GM19467 (cell line): ENCODE results near the gene CEP350.
"Not testable (repeated sequence)": the region's sequence is repeated elsewhere in the genome, so short reads cannot be mapped to it uniquely, and the experiment has no call there.

ENCODE experiments used
- ATAC-seq: cut with Tn5 transposase; IDR thresholded peaks from one replicate; pipeline ENCODE4 v1.9.1; 2021; ENCODE audit warnings: mild to moderate bottlenecking, moderate library complexity; ENCODE audit not compliant: unreplicated experiment

Gene CEP350

DNA sequence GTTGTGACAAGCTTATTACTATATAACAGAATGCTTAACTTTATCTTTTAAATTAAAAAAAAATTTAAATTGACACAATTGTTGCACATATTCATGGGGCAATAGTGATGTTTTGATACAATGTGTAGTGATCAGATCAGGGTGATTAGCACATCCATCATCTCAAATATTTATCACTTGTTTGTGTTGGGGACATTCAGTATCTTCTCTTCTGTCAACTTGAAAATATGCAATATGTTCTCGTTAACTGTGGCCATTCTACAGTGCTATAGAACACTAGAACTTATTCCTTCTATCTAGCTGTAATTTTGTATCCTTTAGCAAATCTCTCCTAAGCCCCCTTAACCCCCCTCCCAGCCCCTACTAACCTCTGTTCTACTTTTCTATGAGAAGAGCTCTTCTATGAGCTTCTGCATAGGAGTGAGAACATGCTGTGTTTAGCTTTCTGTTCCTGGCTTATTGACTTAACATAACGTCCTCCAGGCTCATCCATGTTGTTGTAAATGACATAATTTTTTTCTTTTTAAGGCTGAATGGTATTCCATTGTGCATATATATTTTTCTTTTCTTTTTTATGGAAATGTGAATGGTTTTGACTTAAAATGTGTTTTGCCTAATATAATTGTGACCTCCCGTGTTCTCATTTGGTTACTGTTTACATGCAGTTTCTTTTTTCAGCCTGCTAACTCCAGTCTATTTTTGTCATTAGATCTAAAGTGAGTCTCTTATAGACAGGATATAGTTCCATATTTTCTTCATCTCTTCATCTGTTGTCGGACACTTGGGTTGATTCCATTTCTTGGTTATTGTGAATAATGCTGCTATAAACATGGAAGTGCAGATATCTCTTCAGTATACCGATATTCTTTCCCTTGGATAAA, 23.8 kb downstream of the CEP350 start:
- ATAC-seq = no peak

DNA sequence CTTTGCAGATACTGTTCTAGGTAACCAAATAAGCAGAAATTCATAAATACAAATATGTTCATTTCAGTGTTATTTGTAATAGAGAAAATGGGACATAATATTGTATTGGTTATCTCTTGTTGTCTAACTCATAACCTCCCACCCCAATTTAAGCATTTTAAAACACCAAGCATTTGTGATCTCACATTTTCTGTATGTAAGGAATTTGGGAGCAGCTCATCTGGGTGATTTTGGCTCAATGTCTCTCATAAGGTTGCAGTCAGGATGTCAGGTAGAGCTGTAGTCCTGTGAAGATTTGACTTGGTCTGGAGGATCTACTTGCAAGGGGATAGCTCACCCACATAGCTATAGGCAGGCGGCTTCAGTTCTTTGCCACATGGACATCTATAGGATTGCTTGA, 29.5 kb downstream of the CEP350 start:
- ATAC-seq = no peak

DNA sequence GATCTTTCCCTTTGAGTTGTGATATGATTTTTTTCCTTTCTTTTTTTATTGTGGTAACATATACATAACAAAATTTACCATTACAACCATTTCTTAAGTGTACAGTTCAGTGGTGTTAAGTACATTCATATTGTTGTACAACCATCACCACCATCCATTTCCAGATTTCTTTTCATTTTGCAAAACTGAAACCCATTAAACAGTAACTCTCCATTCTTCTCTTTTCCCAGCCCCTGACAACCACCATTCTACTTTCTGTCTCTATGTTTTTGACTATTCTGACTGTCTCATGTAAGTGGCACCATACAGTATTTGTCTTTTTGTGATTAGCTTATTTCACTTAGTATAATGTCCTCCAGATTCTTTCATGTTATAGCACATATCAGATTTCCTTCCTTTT, 30.3 kb downstream of the CEP350 start:
- ATAC-seq = no peak

DNA sequence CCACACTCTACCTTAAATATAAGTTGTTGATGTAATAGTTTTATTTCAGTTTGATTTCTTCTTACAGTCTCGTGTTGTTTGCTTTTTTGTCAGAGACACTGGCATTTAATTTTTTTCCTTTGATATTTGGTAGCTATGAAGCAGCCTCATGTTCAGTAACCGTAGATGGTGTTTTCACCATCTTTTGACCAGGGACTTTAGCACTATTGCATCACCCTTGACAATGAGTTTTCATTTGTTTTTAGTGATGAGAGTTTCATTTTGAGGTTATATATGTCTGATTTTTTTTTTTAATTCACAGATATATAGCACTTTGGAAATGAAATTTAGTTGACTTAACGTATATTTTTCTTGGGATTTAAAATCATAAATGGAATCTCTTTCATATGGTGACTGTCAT, 36.2 kb downstream of the CEP350 start:
- ATAC-seq = no peak

DNA sequence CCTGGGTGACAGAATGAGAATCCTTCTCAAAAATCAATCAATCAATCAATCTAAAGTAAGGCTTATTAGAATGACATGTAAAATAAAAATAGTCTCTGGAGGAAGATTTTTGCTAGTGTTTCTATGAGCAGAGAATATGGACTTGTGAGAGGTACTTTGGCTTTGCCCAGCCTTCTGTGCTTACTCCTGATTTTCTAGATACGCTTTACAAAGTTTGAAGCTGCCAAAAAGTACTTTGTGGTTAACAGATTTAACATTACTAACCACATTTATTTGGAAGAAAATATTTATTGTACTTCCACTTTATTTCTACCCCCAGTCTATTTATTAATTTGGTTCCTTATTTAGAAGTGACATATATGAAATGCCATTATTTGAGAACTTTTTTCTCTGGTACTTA, 41.0 kb downstream of the CEP350 start:
- ATAC-seq = no peak

DNA sequence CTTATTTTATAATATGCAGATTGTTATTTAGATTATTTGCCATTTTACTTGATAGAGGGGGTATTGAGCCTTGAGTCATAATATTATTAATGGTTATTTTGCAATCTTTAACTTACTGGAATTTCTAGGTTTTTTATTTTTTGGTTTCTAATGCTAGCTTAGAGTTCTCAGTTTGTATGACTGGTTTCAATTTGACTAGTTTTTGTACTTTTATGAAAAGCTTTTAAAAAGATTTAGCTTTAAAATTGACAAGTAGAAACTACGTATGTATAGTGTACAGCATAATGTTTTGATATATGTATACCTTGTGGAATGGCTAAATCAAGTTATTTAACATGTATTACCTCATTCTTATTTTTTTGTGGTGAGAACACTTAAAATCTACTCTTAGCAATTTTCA, 41.5 kb downstream of the CEP350 start:
- ATAC-seq = peak; percentile 34

DNA sequence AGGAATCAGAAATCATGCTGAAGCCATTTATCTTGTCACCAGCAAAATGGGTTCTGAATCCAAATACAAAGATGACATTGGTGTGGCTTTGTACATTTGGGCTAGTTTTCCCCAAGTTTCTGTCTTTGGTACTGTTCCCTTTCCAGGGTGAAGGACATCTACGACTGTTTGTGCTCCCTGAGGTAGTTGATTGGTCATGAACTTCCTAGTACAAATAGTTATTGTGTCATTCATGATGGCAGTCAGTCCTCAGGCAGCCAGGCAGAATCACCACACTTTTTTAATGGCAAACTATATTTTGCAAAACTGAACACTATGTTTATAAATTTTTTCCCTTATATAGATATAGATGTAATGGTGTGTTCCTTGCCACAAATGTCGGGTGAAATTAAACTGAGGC, 46.0 kb downstream of the CEP350 start:
- ATAC-seq = no peak

DNA sequence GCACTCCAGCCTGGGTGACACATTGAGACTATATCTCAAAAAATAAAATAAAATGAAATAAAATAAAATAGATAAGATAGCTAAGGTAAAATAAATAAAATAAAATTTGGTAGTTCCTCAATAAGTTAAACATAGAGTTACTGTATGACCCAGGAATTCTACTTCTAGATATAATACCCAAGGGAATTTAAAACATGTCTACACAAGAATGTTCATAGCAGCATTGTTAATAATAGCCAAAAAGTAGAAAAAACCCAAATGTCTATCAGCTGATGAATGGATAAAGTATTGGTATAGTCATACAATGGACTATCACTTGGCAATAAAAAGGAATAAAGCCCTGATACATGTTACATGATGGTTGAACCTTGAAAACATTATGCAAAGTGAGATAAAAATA, 47.8 kb downstream of the CEP350 start:
- ATAC-seq = no peak

DNA sequence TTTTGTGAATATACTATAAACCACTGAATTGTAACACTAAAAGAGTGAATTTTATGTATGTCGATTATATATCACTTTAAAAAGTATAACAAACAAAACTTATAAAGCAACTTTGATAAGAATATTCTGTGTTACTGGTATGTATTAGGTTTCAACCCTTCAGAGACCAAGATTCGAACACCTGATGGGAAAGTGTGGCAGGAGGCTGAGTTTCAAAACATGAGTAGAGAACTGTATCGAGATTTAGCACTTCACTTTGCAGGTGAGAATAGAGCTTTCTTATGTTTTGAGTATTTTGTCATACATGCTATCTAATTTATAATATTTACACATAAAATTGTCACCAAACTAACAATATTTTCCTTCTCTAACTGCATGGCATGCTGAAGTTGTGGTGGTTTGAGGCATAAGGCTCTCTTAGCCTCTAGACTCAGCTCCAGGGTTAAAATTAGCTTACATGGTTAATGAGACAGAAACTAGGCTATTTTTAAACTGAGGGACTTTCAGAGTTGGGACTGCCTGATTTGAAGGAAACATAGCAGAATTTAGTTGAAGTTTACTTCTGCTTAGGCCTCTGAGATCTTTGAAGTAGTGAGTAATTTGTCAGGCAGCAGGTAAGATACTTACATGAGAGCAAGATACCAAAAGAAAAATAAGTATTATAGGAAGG, 48.6 kb downstream of the CEP350 start:
- peak; percentile 69 for ATAC-seq

DNA sequence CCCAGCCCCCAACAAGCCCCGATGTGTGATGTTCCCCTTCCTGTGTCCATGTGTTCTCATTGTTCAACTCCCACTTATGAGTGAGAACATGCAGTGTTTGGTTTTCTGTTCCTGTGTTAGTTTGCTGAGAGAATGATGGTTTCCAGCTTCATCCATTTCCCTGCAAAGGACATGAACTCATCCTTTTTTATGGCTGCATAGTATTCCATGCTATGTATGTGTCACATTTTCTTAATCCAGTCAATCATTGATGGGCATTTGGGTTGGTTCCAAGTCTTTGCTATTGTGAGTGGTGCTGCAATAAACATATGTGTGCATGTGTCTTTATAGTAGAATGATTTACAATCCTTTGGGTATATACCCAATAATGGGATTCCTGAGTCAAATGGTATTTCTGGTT, 52.2 kb downstream of the CEP350 start:
- ATAC-seq = not testable (repeated sequence)

DNA sequence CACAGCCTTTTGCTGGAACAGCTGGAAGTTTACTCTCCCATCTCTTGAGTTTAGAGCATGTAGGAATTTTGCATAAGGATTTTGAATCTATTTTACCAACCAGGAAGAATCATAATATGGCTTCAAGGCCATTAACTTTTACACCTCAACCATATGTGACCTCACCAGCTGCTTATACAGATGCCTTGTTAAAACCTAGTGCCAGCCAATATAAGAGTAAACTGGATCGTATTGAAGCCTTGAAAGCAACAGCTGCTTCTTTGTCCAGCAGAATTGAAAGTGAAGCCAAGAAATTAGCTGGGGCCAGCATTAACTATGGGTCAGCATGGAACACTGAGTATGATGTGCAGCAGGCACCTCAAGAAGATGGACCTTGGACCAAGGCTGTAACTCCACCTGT, 65.4 kb downstream of the CEP350 start:
- ATAC-seq = no peak

DNA sequence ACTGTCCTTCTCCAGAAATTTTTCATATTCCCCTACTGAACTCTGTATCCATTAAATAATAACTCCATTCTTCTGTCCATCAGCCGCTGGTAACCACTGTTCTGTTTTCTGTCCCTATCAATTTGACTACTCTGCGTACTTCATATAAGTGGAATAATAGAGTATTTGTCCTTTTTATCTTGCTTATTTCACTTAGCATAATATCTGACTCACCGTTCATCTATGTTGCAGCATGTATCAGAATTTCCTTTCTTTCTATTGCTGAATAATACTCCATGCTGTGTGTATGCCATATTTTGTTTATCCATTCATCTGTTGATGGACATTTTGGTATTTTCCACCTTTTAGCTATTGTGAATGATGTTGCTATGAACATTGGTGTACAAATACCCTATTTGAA, 71.9 kb downstream of the CEP350 start:
- ATAC-seq = no peak

DNA sequence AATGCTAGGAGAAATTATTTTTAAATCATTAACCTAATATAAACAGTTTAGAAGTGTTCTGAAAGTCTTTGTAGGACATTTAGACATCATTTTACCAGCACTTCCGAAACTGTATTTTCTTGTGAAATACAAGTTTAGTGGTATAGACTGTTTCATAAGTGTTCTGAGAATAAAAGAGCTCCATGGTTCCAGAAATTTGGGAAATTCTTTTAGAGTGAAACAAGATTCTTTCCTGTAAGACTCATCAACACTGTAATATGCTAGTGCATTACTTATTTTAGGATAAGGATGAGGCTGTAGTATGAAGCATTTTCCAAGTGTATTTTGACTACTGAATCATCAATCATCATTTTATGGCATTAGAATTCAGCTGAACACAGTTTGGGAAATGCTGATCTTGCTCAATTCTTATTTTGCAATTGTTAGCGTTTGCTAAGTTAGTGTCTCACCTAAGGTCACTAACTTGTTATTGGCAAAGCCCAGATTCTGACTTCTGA, 73.4 kb downstream of the CEP350 start:
- ATAC-seq = no peak

DNA sequence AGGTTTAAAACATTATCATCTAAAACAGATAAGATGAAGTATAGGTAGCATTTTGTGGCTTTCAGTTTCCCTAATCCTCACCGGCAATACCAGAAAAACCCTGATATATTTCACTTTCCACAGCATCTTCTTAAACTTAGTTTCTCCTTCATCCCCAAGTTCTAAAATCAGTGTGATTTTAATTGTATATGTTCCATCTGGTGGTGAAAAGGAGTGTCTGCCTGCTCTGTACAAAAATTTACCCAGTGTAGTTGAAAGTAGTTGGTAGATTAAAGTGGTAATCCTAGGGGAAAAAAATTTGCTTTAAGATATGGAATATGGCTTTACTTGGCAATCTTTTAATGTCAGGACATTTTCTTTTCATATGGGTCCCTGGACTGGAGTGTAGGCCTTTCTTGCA, 74.3 kb downstream of the CEP350 start:
- no peak for ATAC-seq

DNA sequence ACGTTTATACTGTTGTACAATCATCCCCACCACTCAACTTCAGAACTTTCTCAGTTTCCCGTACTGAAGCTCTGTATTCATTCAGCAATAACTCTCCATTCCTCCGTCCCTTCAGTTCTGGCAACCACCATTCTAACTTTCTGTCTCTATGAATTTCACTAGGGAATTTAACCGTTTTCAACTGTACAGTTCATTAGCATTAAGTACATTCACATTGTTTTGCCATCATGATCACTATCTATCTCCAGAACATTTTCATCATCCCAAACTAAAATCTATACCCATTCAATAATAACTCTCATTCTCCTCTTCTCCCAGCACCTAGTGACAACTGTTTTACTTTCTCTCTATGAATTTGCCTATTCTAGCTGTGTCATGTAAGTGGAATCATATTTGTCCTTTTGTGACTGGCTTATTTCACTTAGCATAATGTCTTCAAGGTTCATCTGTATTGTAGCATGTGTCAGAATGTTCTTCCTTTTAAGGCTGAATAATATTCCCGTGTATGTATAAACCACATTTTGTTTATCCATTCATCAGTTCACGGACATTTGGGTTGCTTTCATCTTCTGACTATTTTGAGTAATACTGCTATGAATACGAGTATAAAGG, 75.0 kb downstream of the CEP350 start:
- no peak for ATAC-seq

DNA sequence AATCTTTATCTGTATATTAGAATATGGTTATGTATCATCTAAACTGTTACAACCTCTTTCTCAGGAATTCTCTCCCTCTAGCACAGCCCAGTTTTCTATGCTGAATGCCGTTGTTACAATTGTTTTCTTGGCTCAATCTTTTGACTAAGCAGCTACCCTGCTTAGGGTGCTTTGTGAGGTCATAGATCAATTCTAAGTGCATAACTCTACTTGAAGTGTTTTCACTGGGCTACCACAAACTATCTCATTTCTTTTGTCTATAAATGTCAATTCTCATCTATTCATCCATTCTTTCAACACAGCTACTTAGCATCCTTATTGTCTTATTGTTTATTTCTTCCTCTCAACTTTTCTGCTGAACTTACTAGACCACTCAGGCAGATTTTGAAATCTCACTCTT, 77.1 kb downstream of the CEP350 start:
- ATAC-seq = no peak

DNA sequence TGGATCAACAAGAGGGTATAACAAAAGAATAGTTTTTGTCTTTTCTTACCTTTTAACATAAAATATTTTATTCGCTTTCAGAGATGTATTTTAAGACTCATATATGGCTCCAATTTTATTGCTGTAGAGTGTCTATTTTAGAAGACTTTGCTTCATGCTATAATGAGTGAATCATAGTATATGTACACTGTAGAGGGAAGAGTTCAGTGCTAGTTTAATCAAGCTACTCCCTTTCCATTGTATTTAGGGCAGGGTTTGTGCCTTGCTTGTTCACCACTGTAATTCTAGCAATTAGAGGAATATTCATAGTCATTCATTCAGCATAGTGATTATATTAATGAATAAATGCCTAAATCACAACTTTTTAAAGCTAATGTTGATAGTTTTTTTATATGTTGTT, 78.8 kb downstream of the CEP350 start:
- ATAC-seq = no peak

DNA sequence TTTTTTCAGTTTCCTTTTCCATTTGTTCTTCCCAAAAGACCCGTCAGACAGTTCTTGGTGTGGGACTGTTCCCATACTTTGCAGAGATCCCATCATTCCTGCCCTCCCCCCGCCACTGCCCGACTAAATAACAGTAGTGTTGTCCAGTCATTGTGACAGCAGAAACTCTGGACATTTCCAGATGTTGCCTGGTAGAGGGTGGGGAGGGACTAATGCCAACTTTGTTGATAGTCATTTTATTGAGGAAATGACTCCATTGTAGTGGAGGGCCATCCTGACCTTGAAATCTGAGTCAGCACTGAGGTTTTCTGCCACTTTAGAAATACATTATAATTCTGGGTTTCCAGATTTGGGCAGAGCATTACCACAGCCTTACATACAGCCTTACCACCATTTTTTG, 85.4 kb downstream of the CEP350 start:
- no peak for ATAC-seq

DNA sequence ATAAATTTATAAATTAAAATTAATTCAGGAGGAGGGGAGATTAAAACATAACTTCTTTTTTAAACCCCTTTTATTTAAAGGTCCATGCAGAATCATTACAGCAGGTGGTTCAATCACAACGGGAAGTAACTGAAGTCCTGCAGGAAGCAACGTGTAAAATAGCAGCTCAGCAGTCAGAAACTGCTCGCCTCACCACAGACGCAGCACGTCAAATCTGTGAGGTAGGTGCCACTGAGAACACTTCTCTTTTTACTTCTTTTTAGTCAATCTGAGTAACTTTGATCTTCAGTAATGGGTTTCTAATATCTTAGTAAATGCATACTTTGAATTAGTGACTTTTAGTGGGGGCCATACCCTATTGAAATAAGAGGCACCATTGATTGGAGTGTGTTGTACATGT, 87.0 kb downstream of the CEP350 start:
- ATAC-seq = no peak

DNA sequence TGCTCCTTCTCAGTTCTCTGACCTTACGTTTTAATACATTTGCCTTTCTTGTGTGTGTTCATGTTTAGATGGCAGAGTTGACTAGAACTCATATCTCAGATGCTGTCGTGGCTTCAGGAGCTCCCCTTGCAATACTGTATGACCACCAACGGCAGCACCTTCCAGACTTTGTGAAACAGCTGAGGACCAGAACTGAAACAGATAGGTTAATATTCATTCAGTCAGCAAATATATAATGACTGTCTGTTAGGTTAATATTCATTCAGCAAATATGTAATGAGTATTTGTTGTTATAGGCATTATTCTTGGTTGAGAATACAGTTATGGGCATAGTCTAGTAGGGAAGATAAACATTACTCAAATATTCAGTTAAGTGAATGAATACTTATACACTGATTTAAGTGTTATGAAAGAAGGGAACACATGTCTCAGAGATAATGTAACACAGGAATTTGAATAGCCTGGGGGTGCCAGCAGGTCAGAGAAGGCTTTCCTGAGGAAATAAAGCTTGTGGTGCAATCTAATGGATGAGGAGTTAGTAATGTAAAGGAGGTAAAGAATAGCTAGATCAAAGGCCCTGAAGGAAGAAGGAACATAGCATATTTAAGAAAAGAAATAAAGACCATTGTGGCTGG, 88.5 kb downstream of the CEP350 start:
- no peak for ATAC-seq

DNA sequence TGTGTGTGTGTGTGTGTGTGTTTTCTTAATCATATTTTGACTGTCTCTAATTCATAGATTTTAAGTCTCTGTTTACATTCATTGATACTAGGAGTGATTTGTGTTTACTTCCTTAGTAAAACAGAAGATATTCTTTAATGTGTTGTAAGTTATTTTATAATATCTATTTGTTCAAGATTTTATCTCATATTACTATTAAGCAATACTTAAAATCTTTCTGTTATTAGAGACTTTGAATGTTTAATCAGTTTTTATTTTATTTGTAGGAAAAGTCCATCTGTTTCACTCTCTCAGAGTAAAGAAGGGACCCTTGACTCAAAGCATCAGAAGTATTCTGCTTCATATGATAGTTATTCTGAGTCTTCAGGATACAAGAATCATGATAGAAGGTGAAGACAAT, 89.2 kb downstream of the CEP350 start:
- no peak for ATAC-seq
